GM12875 (cell line): ENCODE data around the gene VTI1B.

ENCODE experiments used
- H3K4me3 ChIP-seq: one replicate; pipeline ENCODE4 v1.5.1; 2011; ENCODE audit warnings: low read depth, low read length, control low read depth
- TF ChIP-seq, protein P1 (sequence below): IDR thresholded peaks from 2 replicates; pipeline ENCODE4 v1.5.1; 2011; ENCODE audit warnings: low read depth, mild to moderate bottlenecking, control low read depth, inconsistent platforms, low read length, moderate library complexity, borderline replicate concordance; ENCODE audit not compliant: insufficient read depth

VTI1B gene

DNA sequence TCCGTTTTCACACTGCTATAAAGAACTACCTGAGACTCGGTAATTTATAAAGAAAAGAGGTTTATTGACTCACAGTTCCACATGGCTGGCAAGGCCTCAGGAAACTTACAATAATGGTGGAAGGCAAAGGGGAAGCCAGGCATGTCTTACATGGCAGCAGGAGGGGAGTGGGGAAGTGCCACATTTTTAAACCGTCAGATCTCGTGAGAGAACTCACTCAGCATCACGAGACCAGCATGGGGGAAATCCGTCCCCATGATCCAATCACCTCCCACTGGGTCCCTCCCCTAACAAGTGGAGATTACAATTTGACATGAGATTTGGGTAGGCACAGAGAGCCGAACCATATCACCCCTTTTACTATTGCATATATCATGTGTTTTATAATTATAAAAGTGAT, 72.4 kb downstream of the VTI1B start:
- TF ChIP-seq, protein P1, sequence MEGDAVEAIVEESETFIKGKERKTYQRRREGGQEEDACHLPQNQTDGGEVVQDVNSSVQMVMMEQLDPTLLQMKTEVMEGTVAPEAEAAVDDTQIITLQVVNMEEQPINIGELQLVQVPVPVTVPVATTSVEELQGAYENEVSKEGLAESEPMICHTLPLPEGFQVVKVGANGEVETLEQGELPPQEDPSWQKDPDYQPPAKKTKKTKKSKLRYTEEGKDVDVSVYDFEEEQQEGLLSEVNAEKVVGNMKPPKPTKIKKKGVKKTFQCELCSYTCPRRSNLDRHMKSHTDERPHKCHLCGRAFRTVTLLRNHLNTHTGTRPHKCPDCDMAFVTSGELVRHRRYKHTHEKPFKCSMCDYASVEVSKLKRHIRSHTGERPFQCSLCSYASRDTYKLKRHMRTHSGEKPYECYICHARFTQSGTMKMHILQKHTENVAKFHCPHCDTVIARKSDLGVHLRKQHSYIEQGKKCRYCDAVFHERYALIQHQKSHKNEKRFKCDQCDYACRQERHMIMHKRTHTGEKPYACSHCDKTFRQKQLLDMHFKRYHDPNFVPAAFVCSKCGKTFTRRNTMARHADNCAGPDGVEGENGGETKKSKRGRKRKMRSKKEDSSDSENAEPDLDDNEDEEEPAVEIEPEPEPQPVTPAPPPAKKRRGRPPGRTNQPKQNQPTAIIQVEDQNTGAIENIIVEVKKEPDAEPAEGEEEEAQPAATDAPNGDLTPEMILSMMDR = no peak
- H3K4me3 ChIP-seq = no peak overlapping the region

DNA sequence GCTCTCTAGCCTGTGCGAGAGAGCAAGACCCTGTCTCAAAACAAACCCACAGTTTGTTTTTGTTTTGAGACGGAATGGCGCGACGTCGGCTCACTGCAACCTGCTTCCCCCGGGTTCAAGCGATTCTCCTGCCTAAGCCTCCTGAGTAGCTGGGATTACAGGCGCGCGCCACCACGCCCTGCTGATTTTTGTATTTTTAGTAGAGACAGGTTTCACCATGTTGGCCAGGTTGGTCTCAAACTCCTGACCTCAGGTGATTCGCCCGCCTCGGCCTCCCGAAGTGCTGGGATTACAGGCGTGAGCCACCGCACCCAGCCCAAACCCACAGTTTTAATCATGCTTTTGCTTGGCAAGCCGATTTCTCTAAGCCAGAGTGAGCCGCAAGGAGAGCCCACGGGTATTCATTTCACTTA, 73.9 kb downstream of the VTI1B start:
- peak overlapping the region; percentile 36 for H3K4me3 ChIP-seq

DNA sequence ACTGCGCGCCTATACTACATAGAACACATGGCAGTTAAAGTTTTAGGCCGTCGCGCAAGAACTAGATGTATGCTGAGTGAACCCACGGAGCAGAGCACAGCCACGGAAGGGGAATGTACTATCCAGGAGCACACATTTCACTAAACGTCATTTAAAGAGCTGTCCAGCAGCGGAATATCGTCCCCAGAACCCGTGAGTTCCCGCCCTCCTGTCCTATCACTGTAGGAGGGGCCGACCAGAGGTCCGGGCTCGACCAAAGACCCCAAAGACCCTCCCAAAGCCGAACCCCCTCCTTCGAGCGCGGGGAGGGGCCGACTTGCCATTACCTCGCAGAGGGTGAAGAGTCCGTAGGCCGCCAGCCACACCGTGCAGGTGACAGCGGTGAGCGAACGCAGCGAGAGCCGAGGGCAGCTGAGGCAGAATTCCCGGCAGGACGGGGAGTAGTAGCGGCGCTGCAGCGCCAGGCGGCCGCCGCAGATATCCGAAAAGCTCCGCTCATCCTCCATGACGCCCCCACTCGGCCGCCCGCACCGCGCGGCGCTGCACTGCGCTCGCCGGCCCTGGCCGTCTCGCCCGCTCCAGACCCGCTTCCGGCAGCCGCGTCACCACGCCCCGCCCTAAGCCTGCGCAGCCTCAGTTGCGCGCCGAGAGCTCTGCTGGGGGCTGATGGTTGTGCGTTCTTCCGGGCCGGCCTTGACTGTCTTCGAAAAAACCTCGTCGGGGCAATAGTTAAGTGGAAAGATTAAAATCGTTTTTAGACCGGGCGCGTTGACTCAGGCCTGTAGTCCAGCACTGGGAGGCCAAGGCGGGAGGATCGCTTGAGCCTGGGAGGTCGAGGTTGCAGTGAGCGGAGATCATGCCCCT, 74.5 kb downstream of the VTI1B start, which contains the start of gene PIGH:
TSS of gene PIGH (minus strand) at position 571 of the 864 bp plus-strand sequence. CDS start at position 506, 65 bp downstream.
- peak within 1 kb of the TSS; percentile 83 for H3K4me3 ChIP-seq
- TF ChIP-seq, protein P1 = peak; percentile 72
